ENCODE data around the gene SH3GL3.

Gene SH3GL3

GRCh38 chr15:83443076-83443847 lies 3.9 kb upstream of the SH3GL3 start:
- H3K79me2 ChIP-seq (ENCODE audit: insufficient read depth, low read length), result no peaks in the 10 kb centered on the region
- no peak overlapping the region for H3K27ac ChIP-seq (ENCODE audit: low read depth, low read length, poor library complexity, severe bottlenecking)
- H3K9me2 ChIP-seq (ENCODE audit: low read depth, low read length), result no peaks in the 10 kb centered on the region
- no peak overlapping the region for H3K4me3 ChIP-seq (ENCODE audit: low read depth, low read length, poor library complexity, severe bottlenecking)
- no peaks in the 10 kb centered on the region for H3K9me3 ChIP-seq (ENCODE audit: low read length)
- H2AFZ ChIP-seq (ENCODE audit: low read length), result no peak overlapping the region
- TF ChIP-seq, protein P1, sequence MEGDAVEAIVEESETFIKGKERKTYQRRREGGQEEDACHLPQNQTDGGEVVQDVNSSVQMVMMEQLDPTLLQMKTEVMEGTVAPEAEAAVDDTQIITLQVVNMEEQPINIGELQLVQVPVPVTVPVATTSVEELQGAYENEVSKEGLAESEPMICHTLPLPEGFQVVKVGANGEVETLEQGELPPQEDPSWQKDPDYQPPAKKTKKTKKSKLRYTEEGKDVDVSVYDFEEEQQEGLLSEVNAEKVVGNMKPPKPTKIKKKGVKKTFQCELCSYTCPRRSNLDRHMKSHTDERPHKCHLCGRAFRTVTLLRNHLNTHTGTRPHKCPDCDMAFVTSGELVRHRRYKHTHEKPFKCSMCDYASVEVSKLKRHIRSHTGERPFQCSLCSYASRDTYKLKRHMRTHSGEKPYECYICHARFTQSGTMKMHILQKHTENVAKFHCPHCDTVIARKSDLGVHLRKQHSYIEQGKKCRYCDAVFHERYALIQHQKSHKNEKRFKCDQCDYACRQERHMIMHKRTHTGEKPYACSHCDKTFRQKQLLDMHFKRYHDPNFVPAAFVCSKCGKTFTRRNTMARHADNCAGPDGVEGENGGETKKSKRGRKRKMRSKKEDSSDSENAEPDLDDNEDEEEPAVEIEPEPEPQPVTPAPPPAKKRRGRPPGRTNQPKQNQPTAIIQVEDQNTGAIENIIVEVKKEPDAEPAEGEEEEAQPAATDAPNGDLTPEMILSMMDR (IDR thresholded peaks at IDR 0.05; ENCODE audit: low read length), result no peak
- TF ChIP-seq EZH2 (IDR thresholded peaks at IDR 0.05; ENCODE audit: borderline replicate concordance, low read length), result no peak
- no peaks in the 10 kb centered on the region for H3F3A ChIP-seq (ENCODE audit: insufficient read depth, low read length)
- H3K36me3 ChIP-seq (ENCODE audit: insufficient read depth, low read length), result no peaks in the 10 kb centered on the region
- no peaks in the 10 kb centered on the region for H3K4me1 ChIP-seq (ENCODE audit: insufficient read depth, low read length, severe bottlenecking)
- no peaks in the 10 kb centered on the region for H4K20me1 ChIP-seq (ENCODE audit: insufficient read depth, low read length)
- no peaks in the 10 kb centered on the region for H3K27me3 ChIP-seq (ENCODE audit: insufficient read depth, low read length)
- no peak overlapping the region for H3K9ac ChIP-seq (ENCODE audit: low read length)
- H3K4me2 ChIP-seq (ENCODE audit: low read length), result no peak overlapping the region

DNA sequence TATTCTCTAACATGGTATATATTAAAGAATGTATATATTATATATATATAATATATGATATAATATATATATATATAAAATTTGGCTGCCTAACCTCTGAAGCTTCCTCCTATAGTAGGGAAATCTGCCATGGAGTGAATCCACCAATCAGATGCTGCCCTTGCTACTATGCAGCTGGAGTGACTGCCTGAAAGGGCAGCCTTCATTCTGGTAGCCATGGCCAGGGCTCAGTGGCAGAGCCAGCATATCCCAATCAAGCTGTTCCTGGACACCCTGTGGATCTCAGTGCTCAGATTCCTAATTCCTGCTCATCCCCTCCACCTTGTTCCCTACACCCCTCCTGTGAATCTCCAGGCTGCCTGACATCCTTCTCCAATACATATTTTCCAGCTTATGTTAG lies 2.2 kb upstream of the SH3GL3 start:
- Histone ChIP-seq H2AFZ (ENCODE audit: low read length) (no peak overlapping the region), H3K36me3 (ENCODE audit: insufficient read depth, low read length) (no peaks in the 10 kb centered on the region), H3K4me3 (ENCODE audit: low read depth, low read length, poor library complexity, severe bottlenecking) (no peak overlapping the region), H4K20me1 (ENCODE audit: insufficient read depth, low read length) (no peaks in the 10 kb centered on the region), H3K4me2 (ENCODE audit: low read length) (no peak overlapping the region), H3K9me2 (ENCODE audit: low read depth, low read length) (no peaks in the 10 kb centered on the region), H3K9ac (ENCODE audit: low read length) (no peak overlapping the region), H3K79me2 (ENCODE audit: insufficient read depth, low read length) (no peaks in the 10 kb centered on the region), H3F3A (ENCODE audit: insufficient read depth, low read length) (no peaks in the 10 kb centered on the region), H3K27ac (ENCODE audit: low read depth, low read length, poor library complexity, severe bottlenecking) (no peak overlapping the region), H3K27me3 (ENCODE audit: insufficient read depth, low read length) (no peaks in the 10 kb centered on the region), H3K4me1 (ENCODE audit: insufficient read depth, low read length, severe bottlenecking) (no peaks in the 10 kb centered on the region), H3K9me3 (ENCODE audit: low read length) (no peaks in the 10 kb centered on the region)
- TF ChIP-seq EZH2 (IDR thresholded peaks at IDR 0.05; ENCODE audit: borderline replicate concordance, low read length), result no peak
- TF ChIP-seq, protein P1 (IDR thresholded peaks at IDR 0.05; ENCODE audit: low read length), result no peak

DNA sequence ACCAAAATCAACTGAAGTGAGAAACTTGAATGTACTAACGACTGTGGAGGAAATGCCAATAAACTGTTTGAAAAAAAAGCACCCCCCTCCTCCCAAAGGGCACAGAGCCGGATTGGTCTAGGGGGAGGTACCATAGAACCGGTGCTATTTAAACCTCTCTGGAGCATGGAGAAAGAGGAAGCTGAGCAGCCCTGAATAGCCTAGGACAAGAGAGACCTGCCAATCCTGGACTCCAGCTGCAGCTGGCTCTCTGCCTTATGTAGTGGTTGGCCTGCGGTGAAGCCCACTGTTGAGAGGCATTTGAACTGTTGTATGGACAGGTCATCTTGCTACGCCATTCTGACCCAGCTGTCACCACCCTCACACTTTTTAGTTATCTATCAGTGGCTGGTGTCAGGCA lies 1.5 kb upstream of the SH3GL3 start:
- no peak overlapping the region for H3K27ac ChIP-seq (ENCODE audit: low read depth, low read length, poor library complexity, severe bottlenecking)

More for the DNA sequence above, 1.5 kb upstream of the SH3GL3 start:
- Histone ChIP-seq H3K4me3 (ENCODE audit: low read depth, low read length, poor library complexity, severe bottlenecking) (no peak overlapping the region), H2AFZ (ENCODE audit: low read length) (no peak overlapping the region), H3K9me3 (ENCODE audit: low read length) (no peaks in the 10 kb centered on the region), H3F3A (ENCODE audit: insufficient read depth, low read length) (no peaks in the 10 kb centered on the region), H3K27me3 (ENCODE audit: insufficient read depth, low read length) (no peaks in the 10 kb centered on the region), H3K9ac (ENCODE audit: low read length) (no peak overlapping the region), H3K4me2 (ENCODE audit: low read length) (no peak overlapping the region), H3K4me1 (ENCODE audit: insufficient read depth, low read length, severe bottlenecking) (no peaks in the 10 kb centered on the region), H3K36me3 (ENCODE audit: insufficient read depth, low read length) (no peaks in the 10 kb centered on the region), H3K79me2 (ENCODE audit: insufficient read depth, low read length) (no peaks in the 10 kb centered on the region), H3K9me2 (ENCODE audit: low read depth, low read length) (no peaks in the 10 kb centered on the region), H4K20me1 (ENCODE audit: insufficient read depth, low read length) (no peaks in the 10 kb centered on the region)
- TF ChIP-seq, protein P1 (IDR thresholded peaks at IDR 0.05; ENCODE audit: low read length), result no peak
- TF ChIP-seq EZH2 (IDR thresholded peaks at IDR 0.05; ENCODE audit: borderline replicate concordance, low read length), result no peak
